GF-D8 (cell line): ENCODE results near the gene TEX53.

Source experiments
- DNase-seq: peaks from one replicate; lab custom pipeline; 2025; lab: John Stamatoyannopoulos, UW

TEX53 gene

DNA sequence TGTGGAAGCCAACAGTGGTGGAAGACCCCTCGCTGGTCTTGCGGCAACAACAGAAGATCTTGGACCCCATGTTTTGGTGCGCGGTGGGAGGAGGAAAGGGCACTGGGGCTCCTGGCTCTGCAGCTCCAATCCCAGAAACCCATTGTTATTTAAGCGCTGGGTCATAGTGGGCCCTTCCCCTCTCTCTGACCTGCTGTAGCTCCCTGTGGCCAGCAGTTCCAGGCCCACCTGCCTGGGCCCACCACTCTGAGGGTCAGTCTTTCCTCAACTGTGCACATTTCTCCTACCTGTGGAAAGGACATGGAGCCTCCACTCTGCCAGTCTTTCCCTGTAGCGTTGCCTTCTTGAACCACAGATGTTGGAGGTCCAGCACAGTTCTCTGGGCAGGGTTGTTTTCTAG, at the start of gene TEX53:
Gene TEX53 (minus strand): TSS at position 101 of the 400 bp plus-strand sequence. CDS start 31 bp downstream, at position 70.
- DNase-seq = no peak

DNA sequence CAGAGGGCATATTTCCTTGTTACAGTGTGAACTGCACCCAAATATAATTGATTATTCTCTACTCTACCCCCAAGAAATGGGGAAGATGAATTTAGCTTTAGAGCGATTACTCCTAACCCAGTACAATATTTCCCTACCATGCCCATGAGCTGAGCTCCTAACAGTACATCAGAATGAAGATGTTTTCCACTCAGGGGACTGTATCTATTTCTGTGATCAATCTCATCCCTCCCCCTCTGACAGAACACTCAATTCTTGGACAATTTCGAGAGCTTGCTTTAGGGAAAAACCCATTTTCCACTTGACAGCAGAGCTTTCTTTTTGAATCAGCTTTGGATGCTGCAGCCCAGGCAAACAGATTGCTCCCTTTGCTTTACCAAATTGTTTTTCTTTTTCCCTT, 49.1 kb upstream of the TEX53 start:
- DNase-seq = no peak

DNA sequence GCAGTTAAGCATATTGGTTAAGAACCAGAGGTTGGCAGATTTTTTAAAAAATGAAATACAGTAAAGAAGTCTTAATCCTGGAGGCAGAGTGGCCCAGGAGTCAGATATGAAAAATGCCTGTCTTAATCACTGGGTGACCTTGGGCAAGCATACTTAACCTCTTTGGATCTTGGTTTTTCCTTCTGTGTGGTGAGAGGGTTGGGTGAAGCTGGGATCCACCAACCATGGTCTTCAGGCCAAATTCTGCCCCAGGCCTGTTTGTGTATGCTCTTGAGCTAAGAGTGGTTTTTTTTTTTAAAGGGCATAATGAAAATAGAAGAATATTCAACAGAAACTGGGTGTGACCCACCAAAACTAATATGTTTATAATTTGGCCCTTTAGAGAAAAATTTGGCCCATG, 44.4 kb upstream of the TEX53 start:
- DNase-seq = no peak

DNA sequence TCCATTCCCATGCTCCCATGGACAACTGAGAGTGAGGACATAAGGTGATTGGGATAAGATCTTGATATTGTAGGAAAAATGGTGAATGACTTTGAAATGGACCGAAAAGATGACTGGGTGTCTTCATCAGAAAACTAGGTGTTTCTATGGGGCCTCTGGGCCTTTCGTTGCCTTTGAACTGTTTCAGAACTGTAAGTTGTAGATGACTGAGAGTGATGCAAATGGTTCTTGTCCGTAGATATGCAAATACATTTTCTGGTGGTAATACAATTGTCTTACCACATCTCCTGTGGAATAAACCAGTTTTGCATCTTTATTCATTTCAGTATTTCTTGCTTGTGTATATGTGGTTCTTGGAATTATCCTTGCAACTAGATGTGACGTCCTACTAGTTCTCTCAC, 40.3 kb upstream of the TEX53 start:
- DNase-seq = no peak

DNA sequence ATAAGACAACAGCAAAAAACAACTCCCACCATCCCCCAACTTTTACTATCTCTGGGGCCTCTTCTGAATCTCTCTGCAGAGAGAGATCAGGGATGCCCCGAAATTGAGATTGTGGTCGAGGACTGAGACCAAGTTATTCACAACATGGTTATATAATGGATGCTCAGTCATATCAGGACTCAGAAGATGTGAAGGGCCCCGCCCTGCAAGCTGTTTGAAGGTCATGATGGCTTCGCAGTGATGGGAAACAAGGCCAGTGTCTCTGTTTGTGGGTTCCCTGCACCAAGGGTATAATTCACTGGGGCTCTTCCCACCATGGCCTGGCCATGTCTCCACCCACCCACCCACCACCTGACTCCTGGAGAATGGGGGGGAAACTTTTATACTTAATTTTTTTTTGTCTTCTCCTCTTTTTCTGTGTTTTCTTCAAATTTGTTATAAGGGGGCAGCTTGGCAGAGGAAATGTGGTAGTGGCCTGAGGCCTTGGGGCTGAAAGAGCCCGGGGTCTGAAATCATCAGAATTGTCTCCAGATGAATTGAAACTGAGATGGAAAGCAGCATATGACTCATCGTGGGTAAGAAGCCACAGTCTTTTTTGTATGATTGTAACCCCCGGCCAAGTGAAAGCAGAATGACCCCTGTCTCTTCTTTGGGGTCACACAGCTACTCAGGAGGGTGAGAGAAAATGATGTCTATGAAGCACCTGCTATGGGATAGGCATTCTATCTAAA, 39.4 kb upstream of the TEX53 start:
- no peak for DNase-seq

DNA sequence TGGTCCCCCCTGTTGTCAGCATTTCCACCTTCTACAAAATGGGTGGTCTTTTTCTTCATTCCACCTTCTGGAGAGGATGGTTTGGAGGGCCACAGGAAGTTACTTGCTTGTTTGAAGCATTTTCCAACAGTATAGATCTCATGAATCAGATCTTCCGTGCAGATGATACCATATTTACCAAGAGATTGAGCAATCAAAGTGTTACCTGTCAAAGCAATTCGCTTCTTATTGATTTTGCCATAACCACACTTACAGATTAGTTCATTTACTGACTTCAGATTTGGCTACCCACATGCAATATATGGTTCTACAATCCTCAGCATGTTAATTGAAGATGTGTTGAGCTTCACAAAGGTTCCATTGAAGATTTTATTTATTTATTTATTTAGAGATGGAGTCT, 38.3 kb upstream of the TEX53 start:
- DNase-seq = no peak

DNA sequence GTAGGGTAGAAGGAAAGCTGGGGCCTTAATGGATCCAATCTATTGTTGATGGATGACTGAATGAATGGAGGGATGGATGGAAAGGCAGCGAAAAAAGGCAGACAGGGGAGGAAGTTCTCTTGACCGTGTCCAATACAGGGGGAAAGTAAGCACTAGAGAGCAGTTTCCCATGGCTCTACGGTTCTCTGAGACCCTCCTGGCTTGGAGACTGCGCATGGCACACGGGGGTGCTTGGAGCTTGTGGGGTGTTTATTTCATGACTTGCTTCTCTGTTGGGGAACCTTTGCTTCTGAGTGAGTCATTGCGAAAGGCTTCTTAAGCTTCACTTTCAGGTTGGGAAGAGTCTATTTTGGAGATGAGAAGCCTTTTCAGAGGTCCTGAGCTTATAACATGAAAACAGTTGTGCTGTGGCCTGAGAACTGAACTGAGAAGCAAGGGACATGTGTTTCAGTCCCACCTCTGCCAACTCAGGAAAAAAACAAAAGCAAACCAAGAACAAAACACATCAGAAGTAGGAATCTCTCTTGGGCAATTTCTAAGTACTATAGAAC, 37.2 kb upstream of the TEX53 start:
- no peak for DNase-seq

DNA sequence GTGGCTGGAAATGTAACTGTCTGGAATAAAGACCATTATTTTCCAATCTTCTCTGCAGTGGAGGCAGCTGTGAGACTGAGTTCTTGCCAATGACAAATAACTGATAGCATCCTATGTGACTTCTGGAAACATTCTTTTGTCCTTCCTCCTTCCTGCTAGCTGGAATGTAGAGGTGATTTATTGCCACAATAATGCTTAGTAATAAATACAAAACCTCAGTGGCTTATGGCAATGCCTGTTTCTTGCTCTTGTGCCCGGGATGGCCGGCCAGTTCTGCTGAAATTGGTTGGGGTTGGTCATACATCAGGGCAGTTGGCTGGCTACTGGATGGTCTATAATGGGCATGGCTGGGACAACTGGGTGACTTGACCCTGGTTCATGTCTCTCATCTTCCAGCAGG, 36.5 kb upstream of the TEX53 start:
- no peak for DNase-seq

DNA sequence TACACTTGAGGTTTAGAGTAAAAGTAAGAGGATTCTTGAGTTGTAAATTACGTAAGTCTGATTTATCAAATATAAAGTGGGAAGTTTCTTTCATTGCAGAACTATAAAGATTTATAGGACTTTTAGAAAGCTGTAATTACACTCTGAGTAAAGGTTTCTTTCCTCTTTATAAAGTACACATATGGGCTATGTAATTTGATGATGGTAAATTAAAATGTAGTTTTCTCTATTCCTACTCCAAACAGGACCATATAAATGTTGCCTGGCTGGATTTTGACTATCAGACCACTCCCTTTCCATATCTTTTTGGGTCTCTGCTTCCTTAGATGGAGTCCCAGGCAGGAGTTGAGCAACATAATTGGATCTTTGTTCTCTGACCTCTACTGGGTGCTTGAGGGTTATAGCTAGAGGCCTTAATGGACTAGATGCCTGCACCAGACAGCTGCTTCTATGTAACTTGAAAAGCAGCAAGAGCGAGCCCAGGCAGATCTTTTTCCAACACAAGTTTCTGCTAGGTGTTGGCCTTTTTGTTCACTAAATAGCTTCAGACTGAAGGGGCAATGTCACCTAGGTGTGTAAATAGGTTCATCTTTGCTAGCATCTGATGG, 35.7 kb upstream of the TEX53 start:
- no peak for DNase-seq

DNA sequence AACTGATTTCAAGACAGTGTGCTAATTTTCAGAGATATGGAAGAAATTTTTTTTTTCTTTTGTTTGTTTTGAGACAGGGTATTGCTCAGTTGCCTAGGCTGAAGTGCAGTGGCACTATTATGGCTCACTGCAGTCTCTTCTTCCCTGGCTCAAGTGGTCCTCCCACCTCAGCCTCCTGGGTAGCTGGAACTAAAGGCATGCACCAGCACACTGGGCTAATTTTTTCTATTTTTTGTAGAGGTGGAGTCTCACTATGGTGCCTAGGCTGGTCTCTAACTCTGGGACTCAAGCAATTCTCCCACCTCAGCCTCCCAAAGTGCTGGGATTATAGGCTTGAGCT, 34.3 kb upstream of the TEX53 start:
- DNase-seq = no peak

DNA sequence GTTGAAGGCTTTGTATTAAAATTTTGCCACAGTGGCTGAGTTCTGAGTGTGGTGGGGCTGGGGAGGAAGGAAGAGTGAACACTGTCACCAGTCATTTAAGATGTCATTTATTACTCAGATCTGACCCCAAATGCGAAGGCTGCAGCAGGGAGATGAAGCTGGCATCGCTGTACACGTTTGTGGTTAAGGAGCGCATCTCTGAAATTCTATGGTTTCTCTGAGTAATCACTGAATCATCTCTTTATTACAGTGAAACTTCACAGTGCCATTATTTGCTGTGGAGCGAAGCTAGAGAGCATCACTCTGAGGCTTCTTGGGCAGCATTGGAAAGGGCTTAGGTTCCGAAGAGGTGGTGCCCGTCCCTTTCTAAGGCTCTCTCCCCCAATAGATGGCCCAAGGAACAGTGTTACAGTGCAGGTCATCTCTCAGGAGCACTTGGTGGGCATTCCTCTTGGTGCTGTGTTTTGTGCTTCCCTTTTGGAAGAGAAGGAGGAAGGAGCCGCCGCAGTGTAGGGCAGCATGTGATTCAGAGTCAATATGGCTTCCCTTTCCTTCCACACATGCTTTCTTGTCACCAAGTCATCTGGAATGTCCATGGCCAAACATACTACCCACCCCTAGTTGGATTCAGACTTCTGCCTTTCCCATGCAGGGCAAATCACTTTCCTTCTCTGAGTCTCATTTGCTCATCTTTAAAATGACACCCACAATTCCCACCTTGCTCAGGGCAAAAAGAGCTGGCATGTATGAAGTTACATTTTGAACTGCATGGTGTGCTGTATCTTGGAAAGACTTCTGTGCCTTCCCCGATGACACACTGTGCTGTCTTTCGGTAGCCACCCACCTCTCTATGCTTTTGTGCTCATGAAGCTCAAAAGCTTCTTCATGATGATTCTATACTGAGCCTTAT, 33.7 kb upstream of the TEX53 start:
- no peak for DNase-seq

DNA sequence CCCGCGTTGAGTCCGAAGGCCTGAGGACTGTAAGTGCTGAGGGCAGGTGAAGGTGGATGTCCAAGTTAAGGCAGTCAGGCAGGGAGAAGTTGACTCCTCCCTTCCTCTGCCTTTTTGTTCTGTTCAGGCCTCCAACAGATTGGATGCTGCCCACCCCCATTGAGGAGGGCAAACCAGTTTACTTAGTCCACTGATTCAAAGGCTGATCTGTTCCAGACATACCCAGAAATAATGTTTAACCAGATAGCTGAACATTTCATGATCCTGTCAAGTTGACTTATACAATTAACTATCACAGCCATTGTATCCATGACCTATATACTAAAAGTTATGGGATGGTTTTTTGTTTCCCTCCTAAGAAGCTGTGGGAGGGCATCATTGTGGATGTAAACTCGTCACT, 32.7 kb upstream of the TEX53 start:
- no peak for DNase-seq

DNA sequence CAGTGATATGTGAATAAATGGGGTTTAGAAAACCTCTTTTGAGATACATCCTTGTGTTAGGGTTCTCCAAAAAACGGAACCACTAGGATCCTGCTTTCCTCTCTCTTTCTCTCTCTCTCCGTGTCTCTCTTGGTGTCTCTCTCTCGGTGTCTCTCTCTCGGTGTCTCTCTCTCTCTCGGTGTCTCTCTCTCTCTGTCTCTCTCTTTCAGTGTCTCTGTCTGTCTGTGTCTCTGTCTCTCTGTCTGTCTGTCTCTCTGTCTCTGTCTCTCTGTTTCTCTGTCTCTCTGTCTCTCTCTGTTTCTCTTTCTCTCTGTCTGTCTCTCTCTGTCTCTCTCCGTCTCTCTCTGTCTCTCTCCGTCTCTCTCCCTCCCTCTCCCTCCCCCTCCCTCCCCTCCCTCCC, 32.2 kb upstream of the TEX53 start:
- no peak for DNase-seq

DNA sequence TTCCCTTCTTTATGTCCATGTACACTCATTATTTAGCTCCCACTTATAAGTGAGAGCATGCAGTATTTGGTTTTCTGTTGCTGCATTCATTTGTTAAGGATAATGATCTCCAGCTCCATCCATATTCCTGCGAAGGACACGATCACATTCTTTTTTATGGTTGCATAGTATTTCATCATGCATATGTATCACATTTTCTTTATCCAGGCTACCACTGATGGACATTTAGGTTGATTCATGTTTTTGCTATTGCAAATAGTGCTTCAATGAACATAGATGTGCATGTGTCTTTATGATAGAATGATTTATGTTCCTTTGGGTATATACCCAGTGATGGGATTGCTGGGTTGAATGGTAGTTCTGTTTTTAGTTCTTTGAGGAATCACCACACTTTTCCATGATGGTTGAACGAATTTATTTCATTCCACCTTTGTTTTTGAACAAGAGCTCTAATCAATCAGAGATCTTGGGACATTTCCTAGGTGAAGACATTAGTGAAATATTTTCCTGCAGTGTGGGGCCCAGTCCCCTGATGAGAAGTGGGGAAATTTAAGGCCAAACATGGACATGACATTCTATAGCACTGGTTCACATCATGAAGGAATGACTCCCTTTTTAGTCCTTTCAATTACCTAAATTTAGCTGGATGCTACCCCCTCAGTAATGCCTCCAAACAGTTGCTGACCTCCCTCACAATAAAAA, 31.5 kb upstream of the TEX53 start:
- no peak for DNase-seq

DNA sequence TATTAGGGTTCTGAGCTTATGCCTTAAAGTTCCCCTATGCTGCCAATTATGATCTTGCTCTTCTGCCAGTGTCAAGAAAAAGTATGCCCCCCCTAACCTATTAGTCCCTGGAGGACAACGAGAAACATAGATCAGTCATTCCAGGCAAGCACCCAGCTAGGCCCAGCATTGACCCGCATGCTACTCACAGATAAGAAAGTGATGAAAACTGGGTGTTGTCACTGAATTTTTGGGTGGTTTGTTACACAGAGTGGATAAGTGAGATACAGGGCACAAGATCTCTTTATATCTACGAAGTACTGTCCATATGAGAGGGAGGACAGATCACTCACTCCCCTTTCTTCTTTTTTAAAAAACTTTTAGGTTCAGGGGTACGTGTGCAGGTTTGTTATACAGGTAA, 30.8 kb upstream of the TEX53 start:
- no peak for DNase-seq

DNA sequence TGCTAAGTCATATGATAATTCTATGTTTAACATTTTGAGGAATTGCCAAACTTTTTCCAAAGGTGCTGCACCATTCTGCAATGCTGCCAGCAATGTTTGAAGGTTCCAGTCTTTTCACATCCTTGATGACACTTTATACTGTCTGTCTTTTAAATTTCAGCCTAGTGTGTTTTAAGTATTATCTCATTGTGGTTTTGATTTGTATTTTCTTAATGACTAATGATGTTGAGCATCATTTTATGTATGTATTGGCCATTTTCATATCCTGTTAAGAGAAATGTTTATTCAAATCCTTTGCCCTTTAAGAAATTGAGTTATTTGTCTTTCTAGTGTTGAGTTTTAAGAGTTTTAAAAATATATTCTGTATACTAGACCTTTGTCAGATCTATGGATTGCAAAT, 29.4 kb upstream of the TEX53 start:
- no peak for DNase-seq

DNA sequence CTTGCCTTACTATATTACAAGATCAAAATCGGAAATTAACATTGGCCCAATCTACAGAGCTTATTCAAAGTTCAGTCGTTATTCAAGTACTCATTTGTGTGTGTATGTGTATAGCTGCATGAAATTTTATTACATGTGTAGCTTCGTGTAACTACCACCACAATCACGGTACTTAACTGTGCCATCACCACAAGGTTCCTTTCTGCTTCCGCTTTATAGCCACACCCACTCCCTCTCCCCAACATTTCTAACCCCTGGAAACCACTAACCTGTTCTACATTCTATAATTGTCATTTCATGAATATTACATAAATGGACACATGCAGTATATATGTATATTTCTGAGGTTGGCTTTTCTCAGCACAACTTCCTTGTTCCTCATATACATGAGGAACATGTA, 28.3 kb upstream of the TEX53 start:
- DNase-seq = no peak

DNA sequence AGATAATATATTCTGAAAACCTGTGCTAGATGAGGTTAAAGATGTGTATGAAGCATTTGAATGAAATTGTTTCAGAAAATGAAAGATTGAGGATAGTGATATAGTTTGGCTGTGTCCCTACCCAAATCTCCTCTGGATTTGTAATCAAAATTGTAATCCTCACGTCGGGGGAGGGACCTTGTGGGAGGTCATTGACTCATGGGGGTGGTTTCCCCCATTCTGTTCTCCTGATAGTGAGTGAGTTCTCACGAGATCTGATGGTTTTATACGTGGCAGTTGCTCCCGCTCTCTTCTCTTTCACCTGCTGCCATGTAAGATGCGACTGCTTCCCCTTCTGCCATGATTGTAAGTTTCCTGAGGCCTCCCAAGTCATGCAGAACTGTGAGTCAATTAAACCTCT, 26.4 kb upstream of the TEX53 start:
- DNase-seq = no peak

DNA sequence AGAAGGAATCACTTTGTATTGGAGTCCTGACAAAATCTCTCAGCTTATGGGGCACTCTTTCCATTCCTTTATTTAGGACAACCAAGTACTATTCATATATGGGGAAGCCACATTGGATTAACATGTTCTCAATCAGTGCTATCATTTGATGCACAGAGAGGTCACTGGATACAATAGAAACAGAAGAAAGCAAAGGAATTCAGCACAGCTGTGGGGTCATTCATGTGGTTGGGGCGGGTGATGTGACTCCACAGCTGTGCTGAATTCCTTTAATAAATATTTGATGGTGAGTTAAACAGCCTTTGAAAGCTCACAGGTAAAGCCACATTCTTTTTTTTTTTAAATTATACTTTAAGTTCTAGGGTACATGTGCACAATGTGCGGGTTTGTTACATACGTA, 25.2 kb upstream of the TEX53 start:
- no peak for DNase-seq

DNA sequence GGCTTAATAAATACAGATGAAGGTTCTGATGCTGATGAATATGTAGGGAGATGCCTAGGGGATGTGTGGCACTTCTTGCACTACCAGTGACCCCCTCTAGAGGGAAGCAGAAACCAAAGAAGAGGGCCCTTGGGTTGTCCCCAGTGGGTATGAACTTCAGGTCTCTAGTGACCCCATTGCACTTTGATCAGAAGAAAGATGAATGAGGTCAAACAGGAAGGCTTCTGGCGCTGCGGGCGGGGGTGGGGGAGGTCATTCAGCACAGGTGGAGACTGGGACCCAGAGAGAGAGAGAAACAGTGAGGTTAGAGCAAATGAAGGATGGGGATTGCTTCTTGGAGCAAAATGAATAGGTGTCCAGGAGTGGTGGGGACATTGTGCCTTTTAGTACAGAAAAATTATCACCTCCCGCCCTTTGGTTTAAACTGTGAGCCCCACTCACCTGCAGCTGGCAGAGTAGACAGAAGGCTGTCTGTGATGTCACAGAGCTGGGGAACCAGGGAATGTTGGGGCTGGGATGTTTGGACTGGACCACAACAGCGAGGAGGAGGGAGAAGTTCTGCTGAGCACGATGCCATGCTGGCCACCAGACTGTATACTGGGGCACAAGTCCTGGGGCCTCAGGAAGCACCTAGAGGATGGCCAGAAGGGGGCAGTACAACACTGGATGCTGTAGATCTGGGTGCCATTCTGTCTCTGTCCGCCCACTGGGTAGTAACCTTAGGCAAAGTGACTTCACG, 24.2 kb upstream of the TEX53 start, which contains the start of gene TEX48:
Gene TEX48 (minus strand): TSS at position 599 of the 739 bp plus-strand sequence. CDS start 10,469 bp downstream, outside the sequence.
- DNase-seq = no peak

DNA sequence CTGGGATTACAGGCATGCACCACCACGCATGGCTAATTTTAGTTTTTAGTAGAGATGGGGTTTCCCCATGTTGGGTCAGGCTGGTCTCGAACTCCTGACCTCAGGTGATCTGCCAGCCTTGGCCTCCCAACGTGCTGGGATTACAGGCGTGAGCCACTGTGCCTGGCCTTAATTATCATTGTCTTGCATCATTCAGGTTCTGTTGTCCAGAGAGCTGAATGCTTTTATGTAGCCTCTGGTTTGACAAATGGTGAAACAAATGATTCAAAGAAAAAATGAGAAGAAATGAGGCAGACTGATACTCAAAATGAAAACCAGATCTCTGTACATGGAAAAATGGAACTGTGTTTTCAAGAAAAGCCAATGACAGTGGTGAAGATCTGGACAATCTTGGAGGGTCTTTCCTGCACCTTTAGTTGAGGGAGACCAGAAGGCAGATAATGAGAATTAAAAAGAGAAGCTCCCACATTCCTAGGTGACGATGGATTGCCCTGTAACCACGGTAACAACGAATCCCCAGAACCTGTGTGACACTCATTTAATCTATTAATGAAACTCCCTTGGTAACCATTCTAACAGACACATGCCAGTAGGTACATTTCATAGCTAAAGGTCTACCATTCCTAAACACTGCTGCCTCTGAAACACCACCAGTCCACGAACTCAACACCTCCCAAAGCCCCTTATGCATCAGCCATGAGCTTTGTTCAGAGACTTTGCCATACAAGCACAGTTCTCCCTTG, 22.8 kb upstream of the TEX53 start:
- DNase-seq = no peak
